Neural cell (in vitro differentiated cells): ENCODE data around the gene CCDC127. TPM values are rescaled to one million over a fixed set of nuclear protein-coding genes. Genes with fewer than 3 reads are reported as not detected.

Source experiments
- H2AFZ ChIP-seq: fragments of 200-600, 300-800 bp; sonication (generic), shearing (Covaris generic); 2 replicates; pipeline ENCODE4 v1.6.0; 2014; ENCODE audit warnings: low read depth, mild to moderate bottlenecking, antibody characterized with exemption, low read length, moderate library complexity
- H3F3A ChIP-seq: fragments of 200-600 bp; shearing (Covaris generic); 2 replicates; pipeline ENCODE4 v1.6.1; 2016; ENCODE audit warnings: mild to moderate bottlenecking, moderate library complexity, mixed read lengths, antibody characterized with exemption, low read length; ENCODE audit not compliant: insufficient read depth, poor library complexity, severe bottlenecking
- H3K27ac ChIP-seq: fragments of 200-600, 300-800 bp; sonication (generic), shearing (Covaris generic); 2 replicates; pipeline ENCODE4 v1.5.1; 2014; ENCODE audit warnings: mild to moderate bottlenecking, low read length, moderate library complexity
- H3K27me3 ChIP-seq: fragments of 300-800, 200-600 bp; sonication (generic), shearing (Covaris generic); 2 replicates; pipeline ENCODE4 v1.6.0; 2014; ENCODE audit warnings: mild to moderate bottlenecking, low read depth, low read length, moderate library complexity; ENCODE audit not compliant: insufficient read depth
- H3K36me3 ChIP-seq: fragments of 300-800, 200-600 bp; sonication (generic), shearing (Covaris generic); 2 replicates; pipeline ENCODE4 v1.5.1; 2014; ENCODE audit warnings: mild to moderate bottlenecking, antibody characterized with exemption, low read length, moderate library complexity; ENCODE audit not compliant: insufficient read depth
- H3K4me2 ChIP-seq: fragments of 300-800, 200-600 bp; sonication (generic), shearing (Covaris generic); 2 replicates; pipeline ENCODE4 v1.6.0; 2014; ENCODE audit warnings: mild to moderate bottlenecking, low read length
- H3K4me3 ChIP-seq: fragments of 300-800, 200-600 bp; sonication (generic), shearing (Covaris generic); 2 replicates; pipeline ENCODE4 v1.5.1; 2014; ENCODE audit warnings: mild to moderate bottlenecking, low read length, moderate library complexity
- H3K79me2 ChIP-seq: fragments of 200-600 bp; shearing (Covaris generic); replicated peaks from 2 replicates; pipeline ENCODE4 v1.6.0; 2014; ENCODE audit warnings: mild to moderate bottlenecking, low read length, moderate library complexity; ENCODE audit not compliant: insufficient read depth
- H3K9ac ChIP-seq: fragments of 300-800, 200-600 bp; sonication (generic), shearing (Covaris generic); 2 replicates; pipeline ENCODE4 v1.6.1; 2016; ENCODE audit warnings: mild to moderate bottlenecking, low read length, mixed read lengths
- H3K9me2 ChIP-seq: fragments of 200-600 bp; shearing (Covaris generic); 2 replicates; pipeline ENCODE4 v1.6.1; 2016; ENCODE audit warnings: mild to moderate bottlenecking, low read length, mixed read lengths; ENCODE audit not compliant: insufficient read depth
- H3K9me3 ChIP-seq: fragments of 200-600, 300-800 bp; sonication (generic), shearing (Covaris generic); 2 replicates; pipeline ENCODE4 v1.6.1; 2016; ENCODE audit warnings: mild to moderate bottlenecking, mixed run types, low read length, moderate library complexity, mixed read lengths
- H4K20me1 ChIP-seq: fragments of 200-600 bp; shearing (Covaris generic); 2 replicates; pipeline ENCODE4 v1.6.1; 2016; ENCODE audit warnings: mild to moderate bottlenecking, mixed run types; ENCODE audit not compliant: insufficient read depth
- EP300 ChIP-seq: fragments of 450-650 bp; conservative IDR thresholded peaks from 2 replicates; pipeline ENCODE4 v1.6.1; 2014; ENCODE audit warnings: antibody characterized with exemption, mild to moderate bottlenecking, moderate library complexity; ENCODE audit not compliant: poor library complexity, severe bottlenecking
- EZH2 ChIP-seq: fragments of 200-600, 300-800 bp; shearing (Covaris generic), sonication (generic); IDR thresholded peaks from 2 replicates; pipeline ENCODE4 v1.6.1; 2014; ENCODE audit warnings: antibody characterized with exemption, low read length, borderline replicate concordance, mild to moderate bottlenecking; ENCODE audit not compliant: insufficient read depth, poor library complexity, severe bottlenecking
- MXI1 ChIP-seq: fragments of 450-650 bp; conservative IDR thresholded peaks from 2 replicates; pipeline ENCODE4 v1.6.1; 2014; ENCODE audit warnings: antibody characterized with exemption, mild to moderate bottlenecking; ENCODE audit not compliant: poor library complexity, severe bottlenecking
- POLR2AphosphoS5 ChIP-seq: IDR thresholded peaks from 2 replicates; pipeline ENCODE4 v1.6.1; 2012
- RAD21 ChIP-seq: fragments of 450-650 bp; conservative IDR thresholded peaks from 2 replicates; pipeline ENCODE4 v1.6.1; 2014; ENCODE audit warnings: antibody characterized with exemption, mild to moderate bottlenecking, moderate library complexity
- SMC3 ChIP-seq: fragments of 450-650 bp; conservative IDR thresholded peaks from 2 replicates; pipeline ENCODE4 v1.6.1; 2014; ENCODE audit warnings: antibody characterized with exemption, mild to moderate bottlenecking, moderate library complexity; ENCODE audit not compliant: poor library complexity
- TAF1 ChIP-seq: IDR thresholded peaks from 2 replicates; pipeline ENCODE4 v1.6.1; 2012; ENCODE audit warnings: low read depth
- polyA plus RNA-seq: library from polyadenylated mRNA; depleted of rRNA; stranded (reverse); fragments of >200 nt; gene quantifications from 2 replicates; pipeline ENCODE4 v1.2.3, GENCODE V29; 2014
- TF ChIP-seq, protein P1 (sequence below): IDR thresholded peaks from 2 replicates; pipeline ENCODE4 v1.6.1; 2012; ENCODE audit warnings: borderline replicate concordance
- TF ChIP-seq, protein P2 (sequence below): fragments of 450-650 bp; IDR thresholded peaks from 2 replicates; pipeline ENCODE4 v1.5.1; 2014; ENCODE audit warnings: antibody characterized with exemption, mild to moderate bottlenecking, moderate library complexity; ENCODE audit not compliant: poor library complexity, severe bottlenecking

Gene CCDC127
- polyA plus RNA-seq, 1 donor from 2014 or later = 5.4 TPM

DNA sequence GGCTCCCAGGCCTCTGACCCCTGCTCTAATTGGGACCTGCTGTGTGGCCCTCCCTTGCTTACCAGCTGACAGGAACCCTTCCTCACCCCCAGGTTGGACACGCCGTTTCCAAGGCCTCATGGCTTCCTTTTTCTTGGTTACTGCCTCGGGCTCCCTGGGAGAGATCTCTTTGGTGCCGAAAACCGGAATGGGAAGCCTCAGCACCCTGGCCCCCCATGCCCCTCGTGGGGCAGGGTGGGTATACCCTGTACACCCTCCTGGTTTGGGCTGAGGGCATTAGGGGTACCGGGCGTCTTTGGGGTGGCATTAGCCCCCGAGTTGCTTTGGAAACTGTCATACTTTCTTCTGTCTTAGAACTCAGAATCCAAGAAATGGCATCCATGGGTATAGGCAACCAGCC lies 36.8 kb downstream of the CCDC127 start:
- Histone ChIP-seq H3K27me3 (no peaks in the 10 kb centered on the region), H3K9me2 (no peaks in the 10 kb centered on the region), H3K4me2 (no peak overlapping the region), H3K9ac (no peak overlapping the region), H3K27ac (no peak overlapping the region), H3F3A (no peaks in the 10 kb centered on the region), H3K4me3 (no peak overlapping the region), H3K36me3 (no peaks in the 10 kb centered on the region), H3K9me3 (no peaks in the 10 kb centered on the region), H2AFZ (no peak overlapping the region), H4K20me1 (no peaks in the 10 kb centered on the region), H3K79me2 (no peaks in the 10 kb centered on the region)
- TF ChIP-seq EP300 (no peak), RAD21 (no peak), POLR2AphosphoS5 (no peak), MXI1 (no peak), EZH2 (no peak), TAF1 (no peak), SMC3 (no peak)
- TF ChIP-seq, protein P1, sequence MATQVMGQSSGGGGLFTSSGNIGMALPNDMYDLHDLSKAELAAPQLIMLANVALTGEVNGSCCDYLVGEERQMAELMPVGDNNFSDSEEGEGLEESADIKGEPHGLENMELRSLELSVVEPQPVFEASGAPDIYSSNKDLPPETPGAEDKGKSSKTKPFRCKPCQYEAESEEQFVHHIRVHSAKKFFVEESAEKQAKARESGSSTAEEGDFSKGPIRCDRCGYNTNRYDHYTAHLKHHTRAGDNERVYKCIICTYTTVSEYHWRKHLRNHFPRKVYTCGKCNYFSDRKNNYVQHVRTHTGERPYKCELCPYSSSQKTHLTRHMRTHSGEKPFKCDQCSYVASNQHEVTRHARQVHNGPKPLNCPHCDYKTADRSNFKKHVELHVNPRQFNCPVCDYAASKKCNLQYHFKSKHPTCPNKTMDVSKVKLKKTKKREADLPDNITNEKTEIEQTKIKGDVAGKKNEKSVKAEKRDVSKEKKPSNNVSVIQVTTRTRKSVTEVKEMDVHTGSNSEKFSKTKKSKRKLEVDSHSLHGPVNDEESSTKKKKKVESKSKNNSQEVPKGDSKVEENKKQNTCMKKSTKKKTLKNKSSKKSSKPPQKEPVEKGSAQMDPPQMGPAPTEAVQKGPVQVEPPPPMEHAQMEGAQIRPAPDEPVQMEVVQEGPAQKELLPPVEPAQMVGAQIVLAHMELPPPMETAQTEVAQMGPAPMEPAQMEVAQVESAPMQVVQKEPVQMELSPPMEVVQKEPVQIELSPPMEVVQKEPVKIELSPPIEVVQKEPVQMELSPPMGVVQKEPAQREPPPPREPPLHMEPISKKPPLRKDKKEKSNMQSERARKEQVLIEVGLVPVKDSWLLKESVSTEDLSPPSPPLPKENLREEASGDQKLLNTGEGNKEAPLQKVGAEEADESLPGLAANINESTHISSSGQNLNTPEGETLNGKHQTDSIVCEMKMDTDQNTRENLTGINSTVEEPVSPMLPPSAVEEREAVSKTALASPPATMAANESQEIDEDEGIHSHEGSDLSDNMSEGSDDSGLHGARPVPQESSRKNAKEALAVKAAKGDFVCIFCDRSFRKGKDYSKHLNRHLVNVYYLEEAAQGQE = no peak
- TF ChIP-seq, protein P2, sequence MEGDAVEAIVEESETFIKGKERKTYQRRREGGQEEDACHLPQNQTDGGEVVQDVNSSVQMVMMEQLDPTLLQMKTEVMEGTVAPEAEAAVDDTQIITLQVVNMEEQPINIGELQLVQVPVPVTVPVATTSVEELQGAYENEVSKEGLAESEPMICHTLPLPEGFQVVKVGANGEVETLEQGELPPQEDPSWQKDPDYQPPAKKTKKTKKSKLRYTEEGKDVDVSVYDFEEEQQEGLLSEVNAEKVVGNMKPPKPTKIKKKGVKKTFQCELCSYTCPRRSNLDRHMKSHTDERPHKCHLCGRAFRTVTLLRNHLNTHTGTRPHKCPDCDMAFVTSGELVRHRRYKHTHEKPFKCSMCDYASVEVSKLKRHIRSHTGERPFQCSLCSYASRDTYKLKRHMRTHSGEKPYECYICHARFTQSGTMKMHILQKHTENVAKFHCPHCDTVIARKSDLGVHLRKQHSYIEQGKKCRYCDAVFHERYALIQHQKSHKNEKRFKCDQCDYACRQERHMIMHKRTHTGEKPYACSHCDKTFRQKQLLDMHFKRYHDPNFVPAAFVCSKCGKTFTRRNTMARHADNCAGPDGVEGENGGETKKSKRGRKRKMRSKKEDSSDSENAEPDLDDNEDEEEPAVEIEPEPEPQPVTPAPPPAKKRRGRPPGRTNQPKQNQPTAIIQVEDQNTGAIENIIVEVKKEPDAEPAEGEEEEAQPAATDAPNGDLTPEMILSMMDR = no peak

DNA sequence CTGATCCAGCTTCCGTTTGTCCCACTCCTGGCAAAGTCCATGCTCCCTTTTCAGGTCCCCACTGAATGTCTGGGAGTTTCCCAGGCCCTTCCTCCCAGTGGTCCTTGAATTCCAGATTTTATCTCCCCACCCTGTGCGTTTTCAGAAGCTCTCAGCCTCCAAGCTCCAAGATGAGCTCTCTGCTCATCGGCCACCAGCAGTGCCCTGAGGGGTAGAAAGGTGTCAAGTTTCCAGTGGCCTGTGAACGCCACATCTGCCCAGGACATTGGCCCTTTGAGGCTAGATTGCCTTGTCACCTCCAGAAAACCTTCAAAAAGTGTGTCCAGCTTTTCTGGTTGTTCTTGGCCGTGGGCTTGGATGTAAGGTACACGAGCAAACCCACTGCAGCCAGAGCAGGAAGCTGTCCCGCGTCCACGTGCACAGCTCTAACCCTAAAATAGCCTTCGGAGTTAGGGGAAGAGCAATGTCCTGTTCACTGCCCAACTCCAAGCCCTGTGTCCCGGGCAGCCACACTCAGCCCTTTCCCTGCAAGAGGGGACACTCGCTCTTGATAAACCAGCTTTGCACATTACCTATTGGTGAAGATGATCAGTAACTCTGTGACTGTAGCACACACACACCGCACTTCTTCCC lies 37.6 kb downstream of the CCDC127 start:
- Histone ChIP-seq H3K36me3 (no peaks in the 10 kb centered on the region), H3K4me3 (no peak overlapping the region), H3K27ac (no peak overlapping the region), H3K9me2 (no peaks in the 10 kb centered on the region), H3K79me2 (no peaks in the 10 kb centered on the region), H3K4me2 (no peak overlapping the region), H3K27me3 (no peaks in the 10 kb centered on the region), H3K9me3 (no peaks in the 10 kb centered on the region), H4K20me1 (no peaks in the 10 kb centered on the region), H3K9ac (no peak overlapping the region), H3F3A (no peaks in the 10 kb centered on the region), H2AFZ (no peak overlapping the region)
- TF ChIP-seq, protein P1 = no peak
- TF ChIP-seq POLR2AphosphoS5 = no peak
